HG03521 (cell line): Measurements from ENCODE around the gene MAP3K12.
"Not testable (repeated sequence)": the region's sequence is repeated elsewhere in the genome, so short reads cannot be mapped to it uniquely, and the experiment has no call there.

Source experiments
- ATAC-seq: cut with Tn5 transposase; IDR thresholded peaks from one replicate; pipeline ENCODE4 v1.9.1; 2021; ENCODE audit warnings: mild to moderate bottlenecking, moderate library complexity; ENCODE audit not compliant: unreplicated experiment

Gene MAP3K12

GRCh38 chr12:53450936-53451335 is 48.3 kb downstream of the MAP3K12 start:
- no peak for ATAC-seq

DNA sequence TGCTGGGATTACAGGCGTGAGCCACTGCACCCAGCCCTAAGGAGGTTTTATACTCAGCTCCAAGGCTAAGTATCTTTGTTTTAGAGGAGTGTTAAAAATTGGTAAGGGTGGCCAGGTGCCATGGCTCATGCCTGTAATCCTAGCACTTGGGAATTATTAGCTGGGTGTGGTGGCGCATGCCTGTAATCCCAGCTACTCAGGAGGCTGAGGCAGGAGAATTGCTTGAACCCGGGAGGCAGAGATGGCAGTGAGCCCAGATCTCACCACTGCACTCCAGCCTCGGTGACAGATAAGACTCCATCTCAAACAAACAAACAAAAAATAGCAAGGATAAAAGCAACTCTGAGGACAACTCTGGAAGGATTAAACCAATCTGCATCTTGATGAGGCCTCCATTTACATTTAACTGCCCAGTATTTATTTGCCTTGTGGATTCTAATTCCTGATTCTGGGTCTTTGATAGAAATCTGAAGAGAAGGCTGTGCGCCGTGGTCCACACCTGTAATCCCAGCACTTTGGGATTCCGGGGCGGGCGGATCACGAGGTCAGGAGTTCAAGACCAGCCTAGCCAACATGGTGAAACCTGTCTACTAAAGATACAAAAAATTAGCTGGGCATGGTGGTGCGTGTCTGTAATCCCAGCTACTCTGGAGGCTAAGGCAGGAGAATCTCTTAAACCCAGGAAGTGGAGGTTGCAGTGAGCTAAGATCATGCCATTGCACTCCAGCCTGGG is 54.5 kb downstream of the MAP3K12 start:
- not testable (repeated sequence) for ATAC-seq

DNA sequence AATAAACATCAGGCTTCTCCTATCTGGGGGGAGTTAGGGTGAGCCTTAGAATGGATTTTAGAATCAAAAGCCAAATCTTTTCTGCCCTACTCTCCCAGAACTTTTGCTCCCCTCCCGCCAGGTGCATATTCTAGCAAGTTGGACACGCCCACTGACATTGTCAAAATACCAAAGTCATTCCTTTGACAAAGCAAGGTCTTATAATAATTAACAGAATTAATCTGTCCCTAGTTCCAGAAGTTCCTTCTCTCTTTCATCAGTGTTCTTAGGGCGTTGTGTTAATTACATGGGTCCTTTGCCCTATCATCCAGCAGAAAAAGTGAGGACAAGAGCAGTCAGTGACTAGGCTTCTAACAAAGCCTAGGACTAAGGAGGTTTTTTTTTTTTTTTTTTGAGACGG is 55.3 kb downstream of the MAP3K12 start:
- ATAC-seq = no peak

DNA sequence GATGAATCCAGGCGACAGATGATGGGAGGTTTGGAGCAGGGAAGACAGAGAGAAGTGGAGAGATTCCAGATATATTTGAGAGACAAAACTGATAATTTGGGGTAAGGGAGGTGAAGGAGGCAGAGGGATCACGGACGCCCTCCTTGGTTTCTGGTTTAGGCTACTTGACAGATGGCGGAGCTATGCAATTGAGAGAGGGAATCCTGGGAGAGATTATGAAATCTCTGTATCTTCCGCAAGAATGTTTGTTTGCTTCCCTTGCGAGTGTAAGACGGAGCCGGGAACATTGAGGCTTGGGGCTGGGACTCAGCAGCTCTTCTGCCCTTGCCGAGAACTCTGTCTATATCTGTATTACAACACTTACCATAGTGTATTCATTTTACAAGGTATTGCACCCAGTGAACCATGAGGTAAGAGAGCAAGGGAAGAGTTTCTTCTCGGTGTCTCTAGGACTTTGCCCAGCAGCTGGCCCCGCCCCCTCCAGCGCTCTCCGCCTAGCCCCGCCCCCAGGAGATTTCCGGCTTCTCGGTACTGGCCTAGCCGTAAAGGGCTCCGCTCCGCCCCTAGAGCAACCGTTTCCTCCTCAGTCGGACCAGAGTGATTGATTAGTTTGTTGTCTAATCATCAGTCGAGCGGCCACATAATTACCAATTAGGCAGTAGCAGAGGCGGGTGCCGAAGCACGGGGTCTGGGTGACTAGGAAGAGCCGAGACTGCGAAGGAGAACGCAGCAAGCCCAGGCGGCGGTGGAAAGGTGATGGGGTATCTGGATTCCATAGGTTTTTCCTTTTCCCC is 58.0 kb downstream of the MAP3K12 start, which contains the start of gene PRR13:
Gene PRR13, plus strand, starts transcription at position 695 of the 794 bp plus-strand sequence. CDS start 981 bp downstream, outside the sequence.
- ATAC-seq = peak; percentile 99

DNA sequence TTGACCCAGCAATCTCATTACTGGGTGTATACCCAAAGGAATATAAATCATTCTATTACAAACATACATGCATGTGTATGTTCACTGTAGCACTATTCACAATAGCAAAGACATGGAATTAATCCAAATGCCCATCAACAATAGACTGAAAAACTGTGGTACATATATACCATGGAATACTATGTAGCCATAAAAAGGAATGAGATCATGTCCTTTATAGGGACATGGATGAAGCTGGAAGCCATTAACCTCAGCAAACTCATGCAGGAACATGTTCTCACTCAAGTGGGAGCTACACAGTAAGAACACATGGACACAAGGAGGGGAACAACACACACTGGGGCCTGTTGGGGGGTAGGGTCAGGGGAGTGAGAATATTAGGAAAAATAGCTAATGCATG is 59.7 kb downstream of the MAP3K12 start:
- not testable (repeated sequence) for ATAC-seq

- not testable (repeated sequence) for ATAC-seq
Measured at GRCh38 chr12:53435326-53435725, 63.9 kb downstream of the MAP3K12 start.

GRCh38 chr12:53431187-53431586 is 68.1 kb downstream of the MAP3K12 start:
- ATAC-seq = no peak

GRCh38 chr12:53430116-53430515 is 69.1 kb downstream of the MAP3K12 start:
- ATAC-seq = no peak
